Panc1 (cell line): ENCODE measurements around the gene STRIP1. TPM values are rescaled to one million over a fixed set of nuclear protein-coding genes. Genes with fewer than 3 reads are reported as not detected.

Source experiments
- ATAC-seq: fragments of 200-7000 bp; cut with Tn5 transposase; 2 replicates; pipeline ENCODE4 v1.9.1; 2020; ENCODE audit warnings: mild to moderate bottlenecking, moderate library complexity
- BruUV-seq: library from RNA; stranded (reverse); fragments of 400-500 nt; replicated peaks from 2 replicates; lab custom pipeline; 2021; lab: Mats Ljungman, UMichigan
- CTCF ChIA-PET: fragments of 300-600 bp; sonication (Branson Sonifier 250); formaldehyde crosslinking; loops from one replicate; lab custom pipeline; 2022; ENCODE audit warnings: antibody characterized with exemption; lab: Charles Lee
- POLR2A ChIA-PET: fragments of 300-600 bp; sonication (Branson Sonifier 250); formaldehyde crosslinking; loops from one replicate; lab custom pipeline; 2022; ENCODE audit warnings: antibody characterized with exemption; lab: Charles Lee
- DNase-seq: peaks from one replicate; pipeline ENCODE4 v3.0.0-alpha.2; 2010; ENCODE audit warnings: low read depth, low spot score
- H3K27ac ChIP-seq: 2 replicates; pipeline ENCODE4 v1.5.1; 2011; ENCODE audit warnings: mild to moderate bottlenecking, low read length, inconsistent platforms
- H3K27me3 ChIP-seq: fragments of 200-500 bp; sonication (Bioruptor generic); 2 replicates; pipeline ENCODE4 v1.6.0; 2014; ENCODE audit warnings: low read length, inconsistent platforms; ENCODE audit not compliant: control insufficient read depth, insufficient read depth
- H3K36me3 ChIP-seq: fragments of 200-500 bp; sonication (Bioruptor generic); 2 replicates; pipeline ENCODE4 v1.5.1; 2014; ENCODE audit warnings: inconsistent platforms, mild to moderate bottlenecking, low read length, moderate library complexity; ENCODE audit not compliant: control insufficient read depth, insufficient read depth
- H3K4me1 ChIP-seq: 2 replicates; pipeline ENCODE4 v1.5.1; 2011; ENCODE audit warnings: inconsistent platforms, mild to moderate bottlenecking, low read length, moderate library complexity; ENCODE audit not compliant: control insufficient read depth, insufficient read depth
- H3K4me3 ChIP-seq, 2 experiments: 2 replicates each; pipeline ENCODE4 v1.5.1; 2011 to 2012; ENCODE audit warnings: low read depth in 2 of 2, low read length in 2 of 2, mild to moderate bottlenecking in 2 of 2, inconsistent platforms in 1 of 2, moderate library complexity in 1 of 2
- H3K9me3 ChIP-seq: fragments of 200-500 bp; sonication (Bioruptor generic); 2 replicates; pipeline ENCODE4 v1.5.1; 2014; ENCODE audit warnings: low read depth, mild to moderate bottlenecking, inconsistent platforms, low read length, moderate library complexity; ENCODE audit not compliant: control insufficient read depth, insufficient read depth
- POLR2AphosphoS5 ChIP-seq: IDR thresholded peaks from 2 replicates; pipeline ENCODE4 v1.6.1; 2012; ENCODE audit warnings: mild to moderate bottlenecking, low read depth, low read length, moderate library complexity
- SIN3A ChIP-seq: IDR thresholded peaks from 2 replicates; pipeline ENCODE4 v1.6.1; 2012; ENCODE audit warnings: low read depth, mild to moderate bottlenecking, low read length, moderate library complexity, borderline replicate concordance; ENCODE audit not compliant: insufficient read depth
- TCF7L2 ChIP-seq: IDR thresholded peaks from 2 replicates; pipeline ENCODE4 v1.6.1; 2011; ENCODE audit warnings: mild to moderate bottlenecking, low read depth, low read length, inconsistent platforms
- in situ Hi-C: cut with HindIII; loops from 2 replicates; pipeline ENCODE4 v1.10.0; 2016; ENCODE audit warnings: low sequenced_read_pairs, low pct_unique_long_range_greater_than_20kb
- intact Hi-C: fragments of 100-400 bp; cut with micrococcal nuclease; formaldehyde crosslinking; loops from one replicate; pipeline ENCODE4 v1.10.0; 2022; ENCODE audit not compliant: unreplicated experiment
- total RNA-seq: library from RNA; stranded (reverse); gene quantifications from one replicate; pipeline ENCODE4 v1.2.1, GENCODE V29; 2021; ENCODE audit not compliant: unreplicated experiment
- TF ChIP-seq, protein P1 (sequence below): fragments of 450-650 bp; IDR thresholded peaks from 2 replicates; pipeline ENCODE4 v1.5.1; 2017; ENCODE audit warnings: mild to moderate bottlenecking
- TF ChIP-seq, protein P2 (sequence below), 2 experiments: IDR thresholded peaks; 2 replicates each; pipeline ENCODE4 v1.6.1; 2011 to 2012; ENCODE audit warnings: low read depth in 2 of 2, control low read depth in 1 of 2, low read length in 1 of 2, mild to moderate bottlenecking in 1 of 2, moderate library complexity in 1 of 2; ENCODE audit not compliant: insufficient read depth in 1 of 2

Gene STRIP1
- total RNA-seq, 1 experiment from 2014 or later, result 26.1 TPM

DNA sequence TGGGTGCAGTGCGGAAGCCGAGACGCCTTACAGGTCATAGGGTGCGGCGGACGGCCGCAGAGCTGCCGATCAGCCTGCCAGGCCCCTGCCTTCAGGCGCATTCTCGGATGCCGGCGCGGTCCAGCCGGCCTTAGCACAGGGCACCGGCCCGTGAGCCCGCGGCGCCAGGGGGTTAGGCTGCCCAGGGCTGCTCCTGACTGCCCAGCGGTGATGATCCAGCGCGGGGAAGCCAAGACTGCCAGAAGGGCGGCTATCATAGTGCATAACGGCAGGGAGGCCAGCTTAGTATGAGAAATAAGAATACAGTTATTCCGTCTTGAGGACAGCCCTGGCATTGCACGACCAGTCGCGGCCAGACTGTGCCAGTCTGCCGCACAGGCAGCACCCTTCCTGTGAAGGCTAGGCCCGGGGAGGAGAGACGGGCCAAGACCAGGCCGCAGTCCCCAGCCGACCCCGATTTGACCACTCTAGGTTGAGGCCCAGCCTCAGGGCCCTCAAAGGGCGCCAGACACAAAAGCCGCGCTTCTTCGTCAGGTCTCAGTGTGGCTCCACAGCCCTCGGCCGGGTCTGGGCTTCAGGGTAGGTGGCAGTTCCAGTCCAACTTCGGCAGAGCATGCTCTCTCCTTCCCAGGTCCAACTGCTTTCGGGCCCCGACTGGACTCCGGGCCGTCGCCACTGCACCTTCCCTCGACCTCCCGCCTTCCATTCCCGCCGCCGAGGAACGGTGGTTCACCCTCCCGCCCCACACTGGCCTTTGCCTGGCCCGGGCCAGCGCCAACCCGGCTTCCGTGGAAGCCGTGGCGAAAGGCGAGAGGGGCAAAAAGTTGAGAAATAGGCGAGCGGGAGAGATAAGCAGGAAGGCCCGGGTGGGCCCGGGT, 35.2 kb downstream of the STRIP1 start:
- in situ Hi-C loops (no loop called here), intact Hi-C loops (no loop called here)
- BruUV-seq, result no TSS peak
- H3K4me3 ChIP-seq, result no peak overlapping the region
- ATAC-seq (no peak), DNase-seq (no peak)
- H3K27ac ChIP-seq, result no peak overlapping the region
- ChIA-PET CTCF (no interaction called here), POLR2A (no interaction called here)
- H3K27me3 ChIP-seq, result no peaks in the 10 kb centered on the region
- H3K9me3 ChIP-seq, result no peaks in the 10 kb centered on the region
- TF ChIP-seq, protein P1, sequence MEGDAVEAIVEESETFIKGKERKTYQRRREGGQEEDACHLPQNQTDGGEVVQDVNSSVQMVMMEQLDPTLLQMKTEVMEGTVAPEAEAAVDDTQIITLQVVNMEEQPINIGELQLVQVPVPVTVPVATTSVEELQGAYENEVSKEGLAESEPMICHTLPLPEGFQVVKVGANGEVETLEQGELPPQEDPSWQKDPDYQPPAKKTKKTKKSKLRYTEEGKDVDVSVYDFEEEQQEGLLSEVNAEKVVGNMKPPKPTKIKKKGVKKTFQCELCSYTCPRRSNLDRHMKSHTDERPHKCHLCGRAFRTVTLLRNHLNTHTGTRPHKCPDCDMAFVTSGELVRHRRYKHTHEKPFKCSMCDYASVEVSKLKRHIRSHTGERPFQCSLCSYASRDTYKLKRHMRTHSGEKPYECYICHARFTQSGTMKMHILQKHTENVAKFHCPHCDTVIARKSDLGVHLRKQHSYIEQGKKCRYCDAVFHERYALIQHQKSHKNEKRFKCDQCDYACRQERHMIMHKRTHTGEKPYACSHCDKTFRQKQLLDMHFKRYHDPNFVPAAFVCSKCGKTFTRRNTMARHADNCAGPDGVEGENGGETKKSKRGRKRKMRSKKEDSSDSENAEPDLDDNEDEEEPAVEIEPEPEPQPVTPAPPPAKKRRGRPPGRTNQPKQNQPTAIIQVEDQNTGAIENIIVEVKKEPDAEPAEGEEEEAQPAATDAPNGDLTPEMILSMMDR, result no peak
- TF ChIP-seq POLR2AphosphoS5, result no peak
- no peak for TF ChIP-seq SIN3A
- no peak for TF ChIP-seq TCF7L2
- TF ChIP-seq, protein P2, sequence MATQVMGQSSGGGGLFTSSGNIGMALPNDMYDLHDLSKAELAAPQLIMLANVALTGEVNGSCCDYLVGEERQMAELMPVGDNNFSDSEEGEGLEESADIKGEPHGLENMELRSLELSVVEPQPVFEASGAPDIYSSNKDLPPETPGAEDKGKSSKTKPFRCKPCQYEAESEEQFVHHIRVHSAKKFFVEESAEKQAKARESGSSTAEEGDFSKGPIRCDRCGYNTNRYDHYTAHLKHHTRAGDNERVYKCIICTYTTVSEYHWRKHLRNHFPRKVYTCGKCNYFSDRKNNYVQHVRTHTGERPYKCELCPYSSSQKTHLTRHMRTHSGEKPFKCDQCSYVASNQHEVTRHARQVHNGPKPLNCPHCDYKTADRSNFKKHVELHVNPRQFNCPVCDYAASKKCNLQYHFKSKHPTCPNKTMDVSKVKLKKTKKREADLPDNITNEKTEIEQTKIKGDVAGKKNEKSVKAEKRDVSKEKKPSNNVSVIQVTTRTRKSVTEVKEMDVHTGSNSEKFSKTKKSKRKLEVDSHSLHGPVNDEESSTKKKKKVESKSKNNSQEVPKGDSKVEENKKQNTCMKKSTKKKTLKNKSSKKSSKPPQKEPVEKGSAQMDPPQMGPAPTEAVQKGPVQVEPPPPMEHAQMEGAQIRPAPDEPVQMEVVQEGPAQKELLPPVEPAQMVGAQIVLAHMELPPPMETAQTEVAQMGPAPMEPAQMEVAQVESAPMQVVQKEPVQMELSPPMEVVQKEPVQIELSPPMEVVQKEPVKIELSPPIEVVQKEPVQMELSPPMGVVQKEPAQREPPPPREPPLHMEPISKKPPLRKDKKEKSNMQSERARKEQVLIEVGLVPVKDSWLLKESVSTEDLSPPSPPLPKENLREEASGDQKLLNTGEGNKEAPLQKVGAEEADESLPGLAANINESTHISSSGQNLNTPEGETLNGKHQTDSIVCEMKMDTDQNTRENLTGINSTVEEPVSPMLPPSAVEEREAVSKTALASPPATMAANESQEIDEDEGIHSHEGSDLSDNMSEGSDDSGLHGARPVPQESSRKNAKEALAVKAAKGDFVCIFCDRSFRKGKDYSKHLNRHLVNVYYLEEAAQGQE (IDR thresholded peaks at IDR 0.05; ENCODE audit: insufficient read depth in 1 of 2, low read depth in 2 of 2, low read length in 1 of 2), result no peak
- H3K4me1 ChIP-seq, result no peaks in the 10 kb centered on the region
- H3K36me3 ChIP-seq, result no peaks in the 10 kb centered on the region

DNA sequence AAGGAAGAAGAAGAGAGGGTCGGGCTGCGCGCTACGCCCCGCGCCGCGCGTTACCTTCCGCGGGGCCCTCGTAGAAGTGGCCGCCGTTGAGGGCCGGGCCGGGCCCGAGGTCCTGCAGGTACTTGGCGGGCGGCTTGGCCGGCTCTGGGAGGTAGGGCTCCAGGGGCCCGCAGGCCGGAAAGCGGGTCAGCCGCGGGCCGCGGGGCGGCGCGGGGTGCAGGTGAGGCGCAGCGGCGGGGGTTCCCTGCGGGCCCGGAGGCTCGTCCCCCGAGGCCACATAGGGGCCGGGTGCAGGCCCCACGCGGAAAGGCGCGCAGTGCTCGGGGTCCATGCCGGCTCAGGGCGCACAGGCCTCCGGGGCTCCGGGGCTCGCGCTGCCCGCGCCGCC, 35.9 kb downstream of the STRIP1 start:
- Histone ChIP-seq H3K27me3 (no peaks in the 10 kb centered on the region), H3K36me3 (no peaks in the 10 kb centered on the region), H3K4me3 (no peak overlapping the region), H3K4me1 (no peaks in the 10 kb centered on the region), H3K9me3 (no peaks in the 10 kb centered on the region), H3K27ac (no peak overlapping the region)
- no peak for DNase-seq
- ATAC-seq, result no peak
- ChIA-PET CTCF (no interaction called here), POLR2A (no interaction called here)
- intact Hi-C loops, result no loop called here
- in situ Hi-C loops, result no loop called here
- TF ChIP-seq SIN3A (no peak), TCF7L2 (no peak), POLR2AphosphoS5 (no peak)
- TF ChIP-seq, protein P1, result no peak
- TF ChIP-seq, protein P2 (IDR thresholded peaks at IDR 0.05; ENCODE audit: insufficient read depth in 1 of 2, low read depth in 2 of 2, low read length in 1 of 2), result no peak
- BruUV-seq, result no TSS peak
